HepG2 (cell line): ENCODE data around the gene C2CD2. TPM values are rescaled to one million over a fixed set of nuclear protein-coding genes. Genes with fewer than 3 reads are reported as not detected.
A peak's percentile ranks its signal among the peaks of the same experiment; 100 is the strongest.

Experiments used
- ATF7 ChIP-seq, 2 experiments: fragments of 450-650 bp in 1 of 2; sonication (generic) in 1 of 2; formaldehyde crosslinking in 1 of 2; IDR thresholded peaks; 2 replicates each; pipeline versions ENCODE4 v1.4.0 to v1.6.1; 2016 to 2020; ENCODE audit warnings: antibody characterized with exemption in 1 of 2, mild to moderate bottlenecking in 1 of 2, missing genetic modification reagents in 1 of 2
- ETV6 ChIP-seq: sonication (generic); formaldehyde crosslinking; conservative IDR thresholded peaks from 2 replicates; pipeline ENCODE4 v1.4.0; 2020; ENCODE audit warnings: missing genetic modification reagents
- GPN1 ChIP-seq: sonication (generic); formaldehyde crosslinking; IDR thresholded peaks from 2 replicates; pipeline ENCODE4 v1.5.1; 2020; ENCODE audit warnings: missing genetic modification reagents, borderline replicate concordance
- MAFG ChIP-seq: sonication (generic); formaldehyde crosslinking; IDR thresholded peaks from 2 replicates; pipeline ENCODE4 v1.5.1; 2020; ENCODE audit warnings: mild to moderate bottlenecking, missing genetic modification reagents
- NAIF1 ChIP-seq: sonication (generic); formaldehyde crosslinking; IDR thresholded peaks from 2 replicates; pipeline ENCODE4 v1.5.0; 2020; ENCODE audit warnings: mild to moderate bottlenecking, missing genetic modification reagents, borderline replicate concordance
- PHF5A ChIP-seq: IDR thresholded peaks from one replicate; pipeline ENCODE4 v1.6.1; 2018; ENCODE audit warnings: low read depth, missing genetic modification reagents; ENCODE audit not compliant: unreplicated experiment
- SSRP1 ChIP-seq: IDR thresholded peaks from 2 replicates; pipeline ENCODE4 v1.6.1; 2016; ENCODE audit warnings: control low read depth
- ZBTB21 ChIP-seq: sonication (generic); formaldehyde crosslinking; IDR thresholded peaks from 2 replicates; pipeline ENCODE4 v1.4.0; 2020; ENCODE audit warnings: missing genetic modification reagents
- ZNF12 ChIP-seq: sonication (generic); formaldehyde crosslinking; IDR thresholded peaks from 2 replicates; pipeline ENCODE4 v1.5.0; 2020; ENCODE audit warnings: missing genetic modification reagents
- ZNF326 ChIP-seq: sonication (generic); formaldehyde crosslinking; IDR thresholded peaks from 2 replicates; pipeline ENCODE4 v1.4.0; 2020; ENCODE audit warnings: missing genetic modification reagents, borderline replicate concordance
- ZSCAN29 ChIP-seq: sonication (generic); formaldehyde crosslinking; conservative IDR thresholded peaks from 2 replicates; pipeline ENCODE4 v1.4.0; 2020; ENCODE audit warnings: mild to moderate bottlenecking, missing genetic modification reagents
- polyA plus RNA-seq, 8 experiments: library from polyadenylated mRNA; depleted of rRNA in 3 of 8; stranded (reverse) in 7 of 8; unstranded in 1 of 8; fragments of >200 nt; fragmentation: Illumina TruSeq in 4 of 8; extraction: Trizol in 4 of 8; gene quantifications; 2 replicates each; pipeline versions ENCODE4 v1.2.1 to v1.2.3, GENCODE V29; 2011 to 2016; ENCODE audit warnings: low read depth in 4 of 8, missing spikeins in 1 of 8, mixed read lengths in 1 of 8; ENCODE audit not compliant: insufficient read depth in 1 of 8
- total RNA-seq, 5 experiments: library from RNA; depleted of rRNA; stranded (reverse); fragments of >200 nt; fragmentation: Illumina TruSeq; extraction: Trizol; gene quantifications; 2 replicates each; pipeline ENCODE4 v1.2.3, GENCODE V29; 2016; ENCODE audit warnings: low read depth in 1 of 5
- TF ChIP-seq, protein P1 (sequence below): sonication (generic); formaldehyde crosslinking; IDR thresholded peaks from 2 replicates; pipeline ENCODE4 v1.4.0; 2020; ENCODE audit warnings: missing genetic modification reagents, borderline replicate concordance
- TF ChIP-seq, protein P2 (sequence below): sonication (generic); formaldehyde crosslinking; IDR thresholded peaks from 2 replicates; pipeline ENCODE4 v1.4.0; 2020; ENCODE audit warnings: missing genetic modification reagents
- TF ChIP-seq, protein P3 (sequence below): sonication (generic); formaldehyde crosslinking; IDR thresholded peaks from 2 replicates; pipeline ENCODE4 v1.4.0; 2020; ENCODE audit warnings: missing genetic modification reagents, low read depth, mild to moderate bottlenecking, borderline replicate concordance
- TF ChIP-seq, protein P4 (sequence below): sonication (generic); formaldehyde crosslinking; IDR thresholded peaks from 2 replicates; pipeline ENCODE4 v1.4.0; 2020; ENCODE audit warnings: low read depth, missing genetic modification reagents
- TF ChIP-seq, protein P5 (sequence below): sonication (generic); formaldehyde crosslinking; IDR thresholded peaks from 2 replicates; pipeline ENCODE4 v1.4.0; 2020; ENCODE audit warnings: missing genetic modification reagents
- TF ChIP-seq, protein P6 (sequence below): fragments of 450-650 bp; IDR thresholded peaks from 2 replicates; pipeline ENCODE4 v1.6.1; 2017
- TF ChIP-seq, protein P7 (sequence below): sonication (generic); formaldehyde crosslinking; IDR thresholded peaks from 2 replicates; pipeline ENCODE4 v1.4.0; 2020; ENCODE audit warnings: missing genetic modification reagents

Gene C2CD2
- total and polyA plus RNA-seq, 2 of the 13 experiments (the other 11 are each of a cell fraction or from before 2014, with no cell fraction given): 12.5 to 19.7 TPM

DNA sequence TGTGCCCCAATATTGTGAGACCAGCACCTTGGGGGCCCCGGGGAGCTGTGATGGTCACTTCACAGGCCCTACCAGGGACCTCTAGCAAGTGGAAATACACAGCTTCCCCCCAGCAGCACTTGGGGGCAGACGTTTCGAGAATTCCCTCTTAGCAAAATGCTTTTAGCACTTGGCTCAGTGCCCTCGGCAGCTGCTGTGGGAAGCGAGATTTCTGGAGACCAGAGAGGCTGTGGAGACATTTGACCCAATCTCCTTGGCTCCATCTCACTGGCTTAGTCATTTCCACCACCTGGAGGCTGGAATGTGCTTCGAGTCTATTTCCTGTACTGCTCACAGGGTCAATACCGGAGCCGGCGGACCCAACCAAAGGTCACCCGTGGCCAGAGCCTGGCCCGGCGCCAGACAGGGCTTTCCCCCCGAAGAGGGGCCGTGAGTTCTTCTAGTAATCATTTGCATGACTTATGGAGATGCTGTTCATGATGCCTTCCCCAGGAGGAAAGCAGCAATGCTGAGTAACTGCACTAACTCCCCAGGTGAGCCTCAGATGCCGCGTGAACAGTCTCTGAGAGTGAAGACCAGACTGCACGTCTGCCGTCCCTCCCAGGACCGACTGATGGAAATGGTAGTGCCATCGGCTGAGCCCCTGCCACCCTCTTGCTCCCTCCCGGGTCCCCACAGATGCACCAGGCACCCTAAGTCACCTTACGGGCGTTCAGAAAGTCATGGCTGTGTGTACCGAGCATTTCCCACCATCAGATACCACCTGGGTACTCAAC is 4.4 kb upstream of the C2CD2 start (continued):
- TF ChIP-seq, protein P1, sequence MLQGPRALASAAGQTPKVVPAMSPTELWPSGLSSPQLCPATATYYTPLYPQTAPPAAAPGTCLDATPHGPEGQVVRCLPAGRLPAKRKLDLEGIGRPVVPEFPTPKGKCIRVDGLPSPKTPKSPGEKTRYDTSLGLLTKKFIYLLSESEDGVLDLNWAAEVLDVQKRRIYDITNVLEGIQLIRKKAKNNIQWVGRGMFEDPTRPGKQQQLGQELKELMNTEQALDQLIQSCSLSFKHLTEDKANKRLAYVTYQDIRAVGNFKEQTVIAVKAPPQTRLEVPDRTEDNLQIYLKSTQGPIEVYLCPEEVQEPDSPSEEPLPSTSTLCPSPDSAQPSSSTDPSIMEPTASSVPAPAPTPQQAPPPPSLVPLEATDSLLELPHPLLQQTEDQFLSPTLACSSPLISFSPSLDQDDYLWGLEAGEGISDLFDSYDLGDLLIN (CRISPR knock-in tag): no peak
- TF ChIP-seq ZBTB21 (CRISPR knock-in tag): no peak
- no peak for TF ChIP-seq ZNF326
- TF ChIP-seq, protein P2, sequence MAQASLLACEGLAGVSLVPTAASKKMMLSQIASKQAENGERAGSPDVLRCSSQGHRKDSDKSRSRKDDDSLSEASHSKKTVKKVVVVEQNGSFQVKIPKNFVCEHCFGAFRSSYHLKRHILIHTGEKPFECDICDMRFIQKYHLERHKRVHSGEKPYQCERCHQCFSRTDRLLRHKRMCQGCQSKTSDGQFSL (CRISPR knock-in tag): no peak
- no peak for TF ChIP-seq MAFG (CRISPR knock-in tag)
- TF ChIP-seq ETV6 (CRISPR knock-in tag): no peak
- TF ChIP-seq, protein P3, sequence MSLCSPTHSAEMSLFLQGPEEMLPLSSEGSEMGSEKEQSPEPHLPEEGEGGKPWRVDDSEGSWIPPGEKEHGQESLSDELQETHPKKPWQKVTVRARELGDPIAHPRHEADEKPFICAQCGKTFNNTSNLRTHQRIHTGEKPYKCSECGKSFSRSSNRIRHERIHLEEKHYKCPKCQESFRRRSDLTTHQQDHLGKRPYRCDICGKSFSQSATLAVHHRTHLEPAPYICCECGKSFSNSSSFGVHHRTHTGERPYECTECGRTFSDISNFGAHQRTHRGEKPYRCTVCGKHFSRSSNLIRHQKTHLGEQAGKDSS (CRISPR knock-in tag): no peak
- TF ChIP-seq, protein P4, sequence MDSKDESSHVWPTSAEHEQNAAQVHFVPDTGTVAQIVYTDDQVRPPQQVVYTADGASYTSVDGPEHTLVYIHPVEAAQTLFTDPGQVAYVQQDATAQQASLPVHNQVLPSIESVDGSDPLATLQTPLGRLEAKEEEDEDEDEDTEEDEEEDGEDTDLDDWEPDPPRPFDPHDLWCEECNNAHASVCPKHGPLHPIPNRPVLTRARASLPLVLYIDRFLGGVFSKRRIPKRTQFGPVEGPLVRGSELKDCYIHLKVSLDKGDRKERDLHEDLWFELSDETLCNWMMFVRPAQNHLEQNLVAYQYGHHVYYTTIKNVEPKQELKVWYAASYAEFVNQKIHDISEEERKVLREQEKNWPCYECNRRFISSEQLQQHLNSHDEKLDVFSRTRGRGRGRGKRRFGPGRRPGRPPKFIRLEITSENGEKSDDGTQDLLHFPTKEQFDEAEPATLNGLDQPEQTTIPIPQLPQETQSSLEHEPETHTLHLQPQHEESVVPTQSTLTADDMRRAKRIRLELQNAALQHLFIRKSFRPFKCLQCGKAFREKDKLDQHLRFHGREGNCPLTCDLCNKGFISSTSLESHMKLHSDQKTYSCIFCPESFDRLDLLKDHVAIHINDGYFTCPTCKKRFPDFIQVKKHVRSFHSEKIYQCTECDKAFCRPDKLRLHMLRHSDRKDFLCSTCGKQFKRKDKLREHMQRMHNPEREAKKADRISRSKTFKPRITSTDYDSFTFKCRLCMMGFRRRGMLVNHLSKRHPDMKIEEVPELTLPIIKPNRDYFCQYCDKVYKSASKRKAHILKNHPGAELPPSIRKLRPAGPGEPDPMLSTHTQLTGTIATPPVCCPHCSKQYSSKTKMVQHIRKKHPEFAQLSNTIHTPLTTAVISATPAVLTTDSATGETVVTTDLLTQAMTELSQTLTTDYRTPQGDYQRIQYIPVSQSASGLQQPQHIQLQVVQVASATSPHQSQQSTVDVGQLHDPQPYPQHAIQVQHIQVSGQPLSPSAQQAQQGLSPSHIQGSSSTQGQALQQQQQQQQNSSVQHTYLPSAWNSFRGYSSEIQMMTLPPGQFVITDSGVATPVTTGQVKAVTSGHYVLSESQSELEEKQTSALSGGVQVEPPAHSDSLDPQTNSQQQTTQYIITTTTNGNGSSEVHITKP: peak; percentile 44; the same call in 1 of the 2 replicates
- TF ChIP-seq, protein P5, sequence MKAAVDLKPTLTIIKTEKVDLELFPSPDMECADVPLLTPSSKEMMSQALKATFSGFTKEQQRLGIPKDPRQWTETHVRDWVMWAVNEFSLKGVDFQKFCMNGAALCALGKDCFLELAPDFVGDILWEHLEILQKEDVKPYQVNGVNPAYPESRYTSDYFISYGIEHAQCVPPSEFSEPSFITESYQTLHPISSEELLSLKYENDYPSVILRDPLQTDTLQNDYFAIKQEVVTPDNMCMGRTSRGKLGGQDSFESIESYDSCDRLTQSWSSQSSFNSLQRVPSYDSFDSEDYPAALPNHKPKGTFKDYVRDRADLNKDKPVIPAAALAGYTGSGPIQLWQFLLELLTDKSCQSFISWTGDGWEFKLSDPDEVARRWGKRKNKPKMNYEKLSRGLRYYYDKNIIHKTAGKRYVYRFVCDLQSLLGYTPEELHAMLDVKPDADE (CRISPR knock-in tag): no peak
- no peak for TF ChIP-seq GPN1 (CRISPR knock-in tag)
- TF ChIP-seq, protein P6, sequence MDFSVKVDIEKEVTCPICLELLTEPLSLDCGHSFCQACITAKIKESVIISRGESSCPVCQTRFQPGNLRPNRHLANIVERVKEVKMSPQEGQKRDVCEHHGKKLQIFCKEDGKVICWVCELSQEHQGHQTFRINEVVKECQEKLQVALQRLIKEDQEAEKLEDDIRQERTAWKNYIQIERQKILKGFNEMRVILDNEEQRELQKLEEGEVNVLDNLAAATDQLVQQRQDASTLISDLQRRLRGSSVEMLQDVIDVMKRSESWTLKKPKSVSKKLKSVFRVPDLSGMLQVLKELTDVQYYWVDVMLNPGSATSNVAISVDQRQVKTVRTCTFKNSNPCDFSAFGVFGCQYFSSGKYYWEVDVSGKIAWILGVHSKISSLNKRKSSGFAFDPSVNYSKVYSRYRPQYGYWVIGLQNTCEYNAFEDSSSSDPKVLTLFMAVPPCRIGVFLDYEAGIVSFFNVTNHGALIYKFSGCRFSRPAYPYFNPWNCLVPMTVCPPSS: no peak
- no peak for TF ChIP-seq ZNF12 (CRISPR knock-in tag)
- TF ChIP-seq ZSCAN29 (CRISPR knock-in tag): 0 out of 2 replicates have a peak, but pooled peaks have one; percentile 22
- TF ChIP-seq ATF7 (IDR thresholded peaks at IDR 0.05): no peak
- TF ChIP-seq ATF7 (CRISPR knock-in tag; IDR thresholded peaks at IDR 0.05): no peak
- no peak for TF ChIP-seq NAIF1 (CRISPR knock-in tag)
- no peak for TF ChIP-seq PHF5A (CRISPR knock-in tag)
- TF ChIP-seq, protein P7, sequence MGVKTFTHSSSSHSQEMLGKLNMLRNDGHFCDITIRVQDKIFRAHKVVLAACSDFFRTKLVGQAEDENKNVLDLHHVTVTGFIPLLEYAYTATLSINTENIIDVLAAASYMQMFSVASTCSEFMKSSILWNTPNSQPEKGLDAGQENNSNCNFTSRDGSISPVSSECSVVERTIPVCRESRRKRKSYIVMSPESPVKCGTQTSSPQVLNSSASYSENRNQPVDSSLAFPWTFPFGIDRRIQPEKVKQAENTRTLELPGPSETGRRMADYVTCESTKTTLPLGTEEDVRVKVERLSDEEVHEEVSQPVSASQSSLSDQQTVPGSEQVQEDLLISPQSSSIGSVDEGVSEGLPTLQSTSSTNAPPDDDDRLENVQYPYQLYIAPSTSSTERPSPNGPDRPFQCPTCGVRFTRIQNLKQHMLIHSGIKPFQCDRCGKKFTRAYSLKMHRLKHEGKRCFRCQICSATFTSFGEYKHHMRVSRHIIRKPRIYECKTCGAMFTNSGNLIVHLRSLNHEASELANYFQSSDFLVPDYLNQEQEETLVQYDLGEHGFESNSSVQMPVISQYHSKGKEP (CRISPR knock-in tag): no peak
- no peak; the same call in 1 of the 2 replicates for TF ChIP-seq SSRP1
